ENCODE results near the gene PHF19. TPM values are rescaled to one million over a fixed set of nuclear protein-coding genes. Genes with fewer than 3 reads are reported as not detected.

Gene PHF19
- total RNA-seq, 1 experiment from 2014 or later = 19.0 TPM

DNA sequence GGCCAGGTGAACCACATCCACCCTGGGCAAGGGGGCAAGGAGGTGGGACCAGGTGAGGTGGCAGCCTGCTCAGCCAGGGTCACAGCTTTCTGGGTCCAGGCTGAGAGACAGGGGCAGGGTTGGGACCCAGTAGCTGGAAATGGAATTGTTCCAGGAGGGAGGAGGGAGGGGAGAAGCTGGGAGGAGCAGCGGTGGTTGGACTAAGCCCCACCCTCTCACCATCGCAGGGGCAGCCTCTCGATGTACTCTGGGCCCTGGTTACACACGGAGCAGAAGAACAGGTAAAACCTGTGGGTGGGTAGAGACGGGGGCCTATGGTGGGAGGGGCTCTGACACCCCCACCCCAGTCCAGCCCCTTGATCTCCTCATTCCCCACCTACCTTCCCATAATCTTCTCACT is 11.2 kb downstream of the PHF19 start:
- no peak for DNase-seq (ENCODE audit: low read depth, low spot score)
- in situ Hi-C loops (cut with HindIII; ENCODE audit: low pct_unique_long_range_greater_than_20kb, low sequenced_read_pairs) = no loop called here

- no peak for DNase-seq (ENCODE audit: low read depth, low spot score)
- in situ Hi-C loops (cut with HindIII; ENCODE audit: low pct_unique_long_range_greater_than_20kb, low sequenced_read_pairs) = no loop called here
Measured at GRCh38 chr9:120865176-120865575, 11.8 kb downstream of the PHF19 start.

GRCh38 chr9:120864719-120865118 is 12.3 kb downstream of the PHF19 start:
- in situ Hi-C loops (cut with HindIII; ENCODE audit: low pct_unique_long_range_greater_than_20kb, low sequenced_read_pairs) = no loop called here
- DNase-seq (ENCODE audit: low read depth, low spot score) = no peak

- in situ Hi-C loops (cut with HindIII; ENCODE audit: low pct_unique_long_range_greater_than_20kb, low sequenced_read_pairs) = no loop called here
- DNase-seq (ENCODE audit: low read depth, low spot score) = no peak
Measured at GRCh38 chr9:120863833-120864232, 13.2 kb downstream of the PHF19 start.

GRCh38 chr9:120862452-120862851 is 14.5 kb downstream of the PHF19 start:
- no peak for DNase-seq (ENCODE audit: low read depth, low spot score)
- in situ Hi-C loops (cut with HindIII; ENCODE audit: low pct_unique_long_range_greater_than_20kb, low sequenced_read_pairs) = no loop called here

GRCh38 chr9:120861935-120862334 is 15.1 kb downstream of the PHF19 start:
- in situ Hi-C loops (cut with HindIII; ENCODE audit: low pct_unique_long_range_greater_than_20kb, low sequenced_read_pairs) = no loop called here
- DNase-seq (ENCODE audit: low read depth, low spot score) = no peak

- in situ Hi-C loops (cut with HindIII; ENCODE audit: low pct_unique_long_range_greater_than_20kb, low sequenced_read_pairs) = no loop called here
- no peak for DNase-seq (ENCODE audit: low read depth, low spot score)
Measured at GRCh38 chr9:120860083-120860482, 16.9 kb downstream of the PHF19 start.

DNA sequence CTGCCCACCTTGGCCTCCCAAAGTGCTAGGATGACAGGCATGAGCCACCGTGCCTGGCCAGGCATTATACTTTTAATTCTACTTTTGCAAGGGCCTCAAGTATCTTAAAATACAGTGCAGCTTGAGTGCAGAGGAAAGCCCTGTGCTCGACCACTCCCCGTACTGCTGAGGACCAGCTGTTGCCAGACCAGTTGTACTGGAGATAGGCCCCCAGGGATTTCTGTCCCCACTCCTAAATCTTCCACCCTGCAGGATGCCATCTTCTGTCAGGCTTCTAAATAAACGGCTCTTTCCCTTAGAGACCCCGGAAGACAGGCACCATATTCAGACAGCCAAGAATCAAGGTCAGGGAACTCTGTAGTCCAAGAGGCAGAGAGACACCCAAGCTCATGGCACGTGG is 17.6 kb downstream of the PHF19 start:
- no peak for DNase-seq (ENCODE audit: low read depth, low spot score)
- in situ Hi-C loops (cut with HindIII; ENCODE audit: low pct_unique_long_range_greater_than_20kb, low sequenced_read_pairs) = no loop called here

- no peak for DNase-seq (ENCODE audit: low read depth, low spot score)
- in situ Hi-C loops (cut with HindIII; ENCODE audit: low pct_unique_long_range_greater_than_20kb, low sequenced_read_pairs) = no loop called here
Measured at GRCh38 chr9:120857902-120858301, 19.1 kb downstream of the PHF19 start.

GRCh38 chr9:120857481-120857880 is 19.5 kb downstream of the PHF19 start:
- in situ Hi-C loops (cut with HindIII; ENCODE audit: low pct_unique_long_range_greater_than_20kb, low sequenced_read_pairs) = no loop called here
- DNase-seq (ENCODE audit: low read depth, low spot score) = no peak

DNA sequence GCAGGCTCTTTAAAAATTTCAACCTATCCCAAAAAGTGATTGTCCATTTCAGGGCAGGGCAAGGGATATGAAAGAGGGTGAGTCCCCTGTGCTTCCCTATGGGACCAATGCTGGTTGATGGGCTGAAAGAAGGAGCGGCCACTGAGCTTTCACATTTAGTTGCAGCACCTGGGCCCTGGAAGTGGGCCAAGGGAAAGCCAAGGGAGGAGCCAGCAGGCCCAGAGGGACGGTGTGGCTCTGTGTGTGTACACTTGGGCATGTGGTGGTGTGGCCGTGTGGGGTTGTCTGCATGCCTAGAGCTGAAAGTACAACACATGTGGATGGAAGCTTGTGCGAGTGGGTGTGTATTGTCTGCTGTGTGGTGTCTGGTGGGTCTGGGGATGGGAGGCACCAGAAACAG is 20.3 kb downstream of the PHF19 start:
- in situ Hi-C loops (cut with HindIII; ENCODE audit: low pct_unique_long_range_greater_than_20kb, low sequenced_read_pairs) = no loop called here
- DNase-seq (ENCODE audit: low read depth, low spot score) = no peak

- DNase-seq (ENCODE audit: low read depth, low spot score) = no peak
- in situ Hi-C loops (cut with HindIII; ENCODE audit: low pct_unique_long_range_greater_than_20kb, low sequenced_read_pairs) = no loop called here
Measured at GRCh38 chr9:120855827-120856670, 20.9 kb downstream of the PHF19 start.

DNA sequence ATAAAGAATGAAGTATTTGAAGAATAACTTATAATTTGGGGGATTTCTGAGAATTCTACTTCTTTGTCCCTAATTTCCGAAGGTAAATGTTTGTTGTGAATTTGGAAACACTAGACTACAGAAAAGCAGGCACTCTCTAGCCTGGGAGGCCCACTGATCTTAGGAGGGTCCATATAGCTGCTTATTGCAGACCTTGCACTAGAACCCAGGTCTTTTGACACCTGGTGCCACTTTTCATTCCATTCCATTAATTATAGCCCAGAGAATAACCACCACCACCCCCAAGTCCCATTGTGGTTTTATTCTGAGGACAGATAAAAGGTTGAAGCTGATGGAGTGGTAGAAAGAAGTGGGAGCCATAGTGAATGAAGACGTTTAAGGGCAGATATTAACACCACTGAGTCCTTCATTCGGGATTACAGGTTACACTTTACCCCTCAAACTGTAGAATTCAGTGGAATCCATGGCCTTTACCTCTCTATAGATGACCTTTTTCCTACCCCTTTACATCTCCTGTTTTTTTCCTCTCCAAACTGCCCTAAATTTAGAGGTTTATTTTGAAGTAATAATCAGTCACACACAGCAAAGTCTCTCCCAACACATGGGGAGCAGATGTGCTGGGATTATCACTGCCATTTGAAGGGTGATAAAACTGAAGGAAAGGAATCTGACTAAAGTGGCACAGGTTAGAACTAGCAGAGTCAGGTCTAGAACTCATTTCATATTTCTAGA is 22.2 kb downstream of the PHF19 start:
- DNase-seq (ENCODE audit: low read depth, low spot score) = no peak
- in situ Hi-C loops (cut with HindIII; ENCODE audit: low pct_unique_long_range_greater_than_20kb, low sequenced_read_pairs) = no loop called here

- no peak for DNase-seq (ENCODE audit: low read depth, low spot score)
- in situ Hi-C loops (cut with HindIII; ENCODE audit: low pct_unique_long_range_greater_than_20kb, low sequenced_read_pairs) = no loop called here
Measured at GRCh38 chr9:120853198-120853597, 23.8 kb downstream of the PHF19 start.

DNA sequence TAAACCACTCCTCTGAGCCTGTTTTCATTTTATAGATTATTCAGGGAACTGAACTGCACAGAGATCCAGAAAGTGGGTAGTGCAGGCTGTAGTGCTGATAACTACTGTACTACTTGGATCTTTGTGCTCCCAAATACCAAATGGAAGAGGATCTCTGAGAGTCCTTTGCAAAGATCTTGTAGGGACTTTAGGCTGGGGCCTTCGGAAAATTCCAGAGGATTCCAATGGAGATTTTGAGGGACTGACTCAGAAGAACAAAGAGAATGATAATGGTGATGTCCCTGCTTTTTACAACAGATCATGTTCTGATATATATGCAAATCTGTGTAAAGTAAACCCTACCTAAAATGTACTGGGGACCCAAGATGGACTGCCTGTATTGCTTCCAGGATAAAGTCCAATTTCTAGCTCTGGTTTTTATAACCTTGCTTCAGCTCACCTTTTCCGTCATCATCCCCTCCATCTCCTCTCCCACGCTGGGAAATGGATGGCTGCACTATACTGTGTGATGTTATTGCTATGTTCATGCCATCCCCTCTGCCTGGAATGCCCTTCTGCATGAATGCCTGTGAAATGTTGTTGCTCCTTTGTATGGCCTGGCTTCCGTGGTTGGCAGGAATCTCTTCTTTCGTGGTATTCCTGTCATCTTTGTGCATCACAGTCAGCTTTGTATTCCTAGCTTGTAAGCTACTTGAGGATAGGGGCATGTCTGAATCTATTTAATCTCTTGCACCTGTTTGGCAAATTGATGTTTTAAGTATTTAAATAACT is 24.6 kb downstream of the PHF19 start:
- no peak for DNase-seq (ENCODE audit: low read depth, low spot score)
- in situ Hi-C loops (cut with HindIII; ENCODE audit: low pct_unique_long_range_greater_than_20kb, low sequenced_read_pairs) = no loop called here

DNA sequence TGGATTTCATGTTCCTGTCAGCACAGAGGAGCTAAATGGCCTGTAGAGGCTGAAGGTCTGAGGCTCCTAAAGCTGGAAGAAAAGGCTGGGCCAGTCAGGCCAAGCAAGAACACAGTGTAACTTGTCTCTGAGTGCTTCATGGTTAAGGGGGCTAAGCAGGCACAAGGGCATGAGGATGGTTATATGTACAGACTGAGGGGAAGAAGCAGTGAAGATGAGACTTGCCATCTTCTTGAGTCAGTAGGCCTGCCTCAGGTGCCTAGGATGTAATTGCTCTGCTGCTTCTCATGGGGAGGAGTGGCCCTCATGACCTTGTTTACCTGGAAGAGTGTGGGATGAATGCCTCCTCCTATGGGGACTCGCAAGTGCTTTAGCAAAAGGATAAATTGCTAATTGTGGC is 25.5 kb downstream of the PHF19 start:
- in situ Hi-C loops (cut with HindIII; ENCODE audit: low pct_unique_long_range_greater_than_20kb, low sequenced_read_pairs) = no loop called here

GRCh38 chr9:120850315-120850714 is 26.7 kb downstream of the PHF19 start:
- in situ Hi-C loops (cut with HindIII; ENCODE audit: low pct_unique_long_range_greater_than_20kb, low sequenced_read_pairs) = no loop called here
- DNase-seq (ENCODE audit: low read depth, low spot score) = no peak

More for the DNA sequence above, 25.5 kb downstream of the PHF19 start:
- DNase-seq (ENCODE audit: low read depth, low spot score) = no peak

GRCh38 chr9:120846906-120847305 is 30.1 kb downstream of the PHF19 start:
- no peak for DNase-seq (ENCODE audit: low read depth, low spot score)
- in situ Hi-C loops (cut with HindIII; ENCODE audit: low pct_unique_long_range_greater_than_20kb, low sequenced_read_pairs) = no loop called here
